SK-N-SH (cell line): ENCODE results near the gene MAGEA4. TPM values are rescaled to one million over a fixed set of nuclear protein-coding genes. Genes with fewer than 3 reads are reported as not detected.

Experiments
- CTCF ChIA-PET: fragments of 300-600, 350-600 bp; formaldehyde crosslinking; extraction: SDS; loops from one replicate; lab custom pipeline; 2021; lab: Yijun Ruan, JAX
- POLR2A ChIA-PET: fragments of 350-600 bp; sonication (Branson Sonifier 250); formaldehyde crosslinking; extraction: SDS; loops from one replicate; lab custom pipeline; 2020; ENCODE audit warnings: antibody characterized with exemption, inconsistent platforms; lab: Yijun Ruan, JAX
- DNase-seq: peaks from one replicate; pipeline ENCODE4 v3.0.0; 2012
- H2AFZ ChIP-seq: fragments of 200-600 bp; sonication (generic); 2 replicates; pipeline ENCODE4 v1.8.1; 2016; ENCODE audit warnings: antibody characterized with exemption, mild to moderate bottlenecking, low read depth
- H3F3A ChIP-seq: fragments of 200-600 bp; sonication (generic); replicated peaks from 2 replicates; pipeline ENCODE3; 2016; ENCODE audit warnings: antibody characterized with exemption, mild to moderate bottlenecking; ENCODE audit not compliant: insufficient read depth
- H3K27ac ChIP-seq, 2 experiments: fragments of 200-500 bp in 1 of 2; fragments of 200-600 bp in 1 of 2; sonication (Bioruptor generic) in 1 of 2; sonication (generic), shearing (Covaris generic) in 1 of 2; 2 replicates each; pipeline versions ENCODE4 v1.5.1 to v1.6.1; 2014 to 2016; ENCODE audit warnings: low read depth in 2 of 2, inconsistent platforms in 1 of 2, low read length in 1 of 2, mild to moderate bottlenecking in 1 of 2, mixed read lengths in 1 of 2
- H3K27me3 ChIP-seq: fragments of 200-600 bp; sonication (generic), shearing (Covaris generic); 2 replicates; pipeline ENCODE4 v1.6.1; 2016; ENCODE audit warnings: mixed run types; ENCODE audit not compliant: insufficient read depth
- H3K36me3 ChIP-seq, 2 experiments: fragments of 200-500 bp in 1 of 2; fragments of 200-600 bp in 1 of 2; sonication (Bioruptor generic) in 1 of 2; sonication (generic) in 1 of 2; replicated peaks in 1 of 2; 2 replicates each; pipeline versions ENCODE3 to v1.5.1; 2014 to 2016; ENCODE audit warnings: low read length in 1 of 2, mild to moderate bottlenecking in 1 of 2; ENCODE audit not compliant: insufficient read depth in 2 of 2, control insufficient read depth in 1 of 2
- H3K4me1 ChIP-seq, 2 experiments: fragments of 200-500 bp in 1 of 2; fragments of 200-600 bp in 1 of 2; sonication (Bioruptor generic) in 1 of 2; sonication (generic), shearing (Covaris generic) in 1 of 2; 2 replicates each; pipeline versions ENCODE4 v1.5.1 to v1.6.1; 2014 to 2016; ENCODE audit warnings: low read depth in 1 of 2, low read length in 1 of 2, mixed run types in 1 of 2; ENCODE audit not compliant: insufficient read depth in 2 of 2, control insufficient read depth in 1 of 2
- H3K4me2 ChIP-seq: fragments of 200-600 bp; sonication (generic), shearing (Covaris generic); 2 replicates; pipeline ENCODE4 v1.6.1; 2017; ENCODE audit warnings: mixed run types
- H3K4me3 ChIP-seq, 2 experiments: fragments of 200-500 bp in 1 of 2; fragments of 200-600 bp in 1 of 2; sonication (Bioruptor generic) in 1 of 2; sonication (generic), shearing (Covaris generic) in 1 of 2; 2 replicates each; pipeline versions ENCODE4 v1.5.1 to v1.8.1; 2014 to 2016; ENCODE audit warnings: low read depth in 2 of 2, inconsistent platforms in 1 of 2, low read length in 1 of 2, mild to moderate bottlenecking in 1 of 2, mixed read lengths in 1 of 2, moderate library complexity in 1 of 2
- H3K79me2 ChIP-seq: fragments of 200-600 bp; sonication (generic); 2 replicates; pipeline ENCODE4 v1.8.1; 2017; ENCODE audit warnings: mild to moderate bottlenecking; ENCODE audit not compliant: insufficient read depth
- H3K9ac ChIP-seq: fragments of 200-600 bp; sonication (generic); 2 replicates; pipeline ENCODE4 v1.6.1; 2017; ENCODE audit warnings: mixed run types
- H3K9me2 ChIP-seq: fragments of 200-600 bp; sonication (generic); 2 replicates; pipeline ENCODE4 v1.6.1; 2017; ENCODE audit warnings: mixed run types
- H3K9me3 ChIP-seq: fragments of 200-600 bp; sonication (generic); 2 replicates; pipeline ENCODE4 v1.6.1; 2017; ENCODE audit warnings: mixed run types, mild to moderate bottlenecking, moderate library complexity
- H4K20me1 ChIP-seq: fragments of 200-600 bp; sonication (generic); 2 replicates; pipeline ENCODE4 v1.6.1; 2017; ENCODE audit warnings: mild to moderate bottlenecking, mixed run types; ENCODE audit not compliant: insufficient read depth
- CHD2 ChIP-seq: fragments of 150-350 bp; IDR thresholded peaks from 2 replicates; pipeline ENCODE4 v1.6.1; 2018; ENCODE audit warnings: low read length; ENCODE audit not compliant: partially characterized antibody
- ELF1 ChIP-seq: IDR thresholded peaks from 2 replicates; pipeline ENCODE4 v1.4.0; 2012
- EP300 ChIP-seq, 2 experiments: IDR thresholded peaks; 2 replicates each; pipeline versions ENCODE4 v1.4.0 to v1.6.1; 2012; ENCODE audit warnings: borderline replicate concordance in 1 of 2, low read depth in 1 of 2, low read length in 1 of 2
- EZH2phosphoT487 ChIP-seq: fragments of 200-600 bp; sonication (generic); IDR thresholded peaks from 2 replicates; pipeline ENCODE4 v1.6.1; 2017; ENCODE audit warnings: low read depth, mixed run types, mild to moderate bottlenecking, antibody characterized with exemption, moderate library complexity, borderline replicate concordance
- FOSL2 ChIP-seq: IDR thresholded peaks from 2 replicates; pipeline ENCODE4 v1.4.0; 2012; ENCODE audit warnings: low read depth, mild to moderate bottlenecking, moderate library complexity, borderline replicate concordance
- GATA2 ChIP-seq: sonication (generic); formaldehyde crosslinking; IDR thresholded peaks from 2 replicates; pipeline ENCODE4 v1.5.0; 2020; ENCODE audit warnings: mild to moderate bottlenecking, missing genetic modification reagents
- MEF2A ChIP-seq: IDR thresholded peaks from 2 replicates; pipeline ENCODE4 v1.4.0; 2012; ENCODE audit warnings: low read depth, borderline replicate concordance
- MXI1 ChIP-seq: IDR thresholded peaks from 2 replicates; pipeline ENCODE4 v1.6.1; 2012; ENCODE audit warnings: mild to moderate bottlenecking, low read depth, low read length, improper control_type of control experiment
- RCOR1 ChIP-seq: fragments of 150-350 bp; IDR thresholded peaks from 2 replicates; pipeline ENCODE4 v1.6.1; 2017; ENCODE audit warnings: antibody characterized with exemption, low read length
- REST ChIP-seq: IDR thresholded peaks from 2 replicates; pipeline ENCODE4 v1.6.1; 2012; ENCODE audit warnings: mild to moderate bottlenecking, low read depth, low read length, moderate library complexity
- RFX5 ChIP-seq: IDR thresholded peaks from 2 replicates; pipeline ENCODE4 v1.6.1; 2012; ENCODE audit warnings: mild to moderate bottlenecking, improper control_type of control experiment, low read length
- RXRA ChIP-seq: IDR thresholded peaks from 2 replicates; pipeline ENCODE4 v1.4.0; 2012; ENCODE audit warnings: low read depth, mild to moderate bottlenecking, borderline replicate concordance
- SIN3A ChIP-seq: IDR thresholded peaks from 2 replicates; pipeline ENCODE4 v1.6.1; 2012; ENCODE audit warnings: low read depth, mild to moderate bottlenecking, low read length, moderate library complexity, borderline replicate concordance
- SMC3 ChIP-seq: IDR thresholded peaks from 2 replicates; pipeline ENCODE4 v1.6.1; 2012; ENCODE audit warnings: low read depth, low read length, improper control_type of control experiment
- TAF1 ChIP-seq: IDR thresholded peaks from 2 replicates; pipeline ENCODE4 v1.6.1; 2012; ENCODE audit warnings: low read depth, mild to moderate bottlenecking, low read length, moderate library complexity, borderline replicate concordance
- TCF12 ChIP-seq: IDR thresholded peaks from 2 replicates; pipeline ENCODE4 v1.4.0; 2012
- TEAD4 ChIP-seq: IDR thresholded peaks from 2 replicates; pipeline ENCODE4 v1.4.0; 2012; ENCODE audit warnings: mild to moderate bottlenecking, borderline replicate concordance; ENCODE audit not compliant: insufficient read depth
- USF1 ChIP-seq: IDR thresholded peaks from 2 replicates; pipeline ENCODE4 v1.4.0; 2012; ENCODE audit warnings: low read depth, borderline replicate concordance
- WGBS: methylation state at CpG from one replicate; pipeline ENCODE4 v1.1.6; 2017; ENCODE audit warnings: low lambda C conversion rate; 5-methylcytosine and 5-hydroxymethylcytosine counted together
- polyA plus RNA-seq, 3 experiments: library from polyadenylated mRNA; depleted of rRNA; stranded (reverse); fragments of >200 nt; gene quantifications; 2 replicates each; pipeline ENCODE4 v1.2.3, GENCODE V29; 2012
- TF ChIP-seq, protein P1 (sequence below): fragments of 150-350 bp; IDR thresholded peaks from 2 replicates; pipeline ENCODE4 v1.6.1; 2017; ENCODE audit warnings: antibody characterized with exemption, low read length, low read depth, borderline replicate concordance

MAGEA4 gene
- polyA plus RNA-seq, 1 of the 3 experiments (the other 2 are of a cell fraction): 0.10 TPM

DNA sequence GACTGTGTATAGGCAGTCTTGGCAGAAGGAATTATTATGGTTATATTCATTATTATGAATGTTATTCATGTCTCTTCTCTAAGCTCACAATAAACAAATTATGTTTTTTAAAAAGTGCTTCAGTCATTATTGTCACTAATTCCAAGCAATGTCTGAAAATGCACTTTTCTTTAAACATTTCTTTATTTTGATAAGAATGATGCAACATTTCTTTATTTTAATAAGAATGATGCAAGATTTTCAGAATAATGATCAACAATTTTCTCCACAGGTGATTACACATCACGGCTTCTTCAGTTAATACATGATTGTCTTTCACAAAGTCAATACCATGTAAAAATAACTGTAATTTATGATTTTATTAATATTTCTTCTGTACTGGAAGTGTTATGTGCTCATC, 22.7 kb downstream of the MAGEA4 start:
- Histone ChIP-seq H3K79me2 (no peaks in the 10 kb centered on the region), H3K4me1 (no peaks in the 10 kb centered on the region), H3K27ac (no peak overlapping the region), H3K9me2 (no peaks in the 10 kb centered on the region), H3K27me3 (no peaks in the 10 kb centered on the region; the same call in 1 of the 2 replicates), H3K9me3 (no peaks in the 10 kb centered on the region), H3K4me2 (no peak overlapping the region), H3F3A (no peaks in the 10 kb centered on the region), H2AFZ (no peak overlapping the region), H3K4me3 (no peak overlapping the region), H4K20me1 (no peaks in the 10 kb centered on the region), H3K36me3 (no peaks in the 10 kb centered on the region), H3K9ac (no peak overlapping the region)
- 20% methylated on average over 1 of the region's 1 CpG for WGBS
- no peak for DNase-seq
- no peak for TF ChIP-seq MEF2A
- TF ChIP-seq REST: no peak
- TF ChIP-seq RXRA: no peak
- no peak for TF ChIP-seq TEAD4
- TF ChIP-seq USF1: no peak
- TF ChIP-seq RFX5: no peak
- no peak for TF ChIP-seq SIN3A
- no peak for TF ChIP-seq SMC3
- TF ChIP-seq EZH2phosphoT487: no peak
- TF ChIP-seq ELF1: no peak
- no peak for TF ChIP-seq FOSL2
- TF ChIP-seq, protein P1, sequence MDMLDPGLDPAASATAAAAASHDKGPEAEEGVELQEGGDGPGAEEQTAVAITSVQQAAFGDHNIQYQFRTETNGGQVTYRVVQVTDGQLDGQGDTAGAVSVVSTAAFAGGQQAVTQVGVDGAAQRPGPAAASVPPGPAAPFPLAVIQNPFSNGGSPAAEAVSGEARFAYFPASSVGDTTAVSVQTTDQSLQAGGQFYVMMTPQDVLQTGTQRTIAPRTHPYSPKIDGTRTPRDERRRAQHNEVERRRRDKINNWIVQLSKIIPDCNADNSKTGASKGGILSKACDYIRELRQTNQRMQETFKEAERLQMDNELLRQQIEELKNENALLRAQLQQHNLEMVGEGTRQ: no peak
- no peak for TF ChIP-seq TCF12
- TF ChIP-seq TAF1: no peak
- TF ChIP-seq GATA2 (CRISPR knock-in tag): no peak
- TF ChIP-seq CHD2: no peak
- TF ChIP-seq RCOR1: no peak
- no peak for TF ChIP-seq EP300 (IDR thresholded peaks at IDR 0.05; ENCODE audit: borderline replicate concordance in 1 of 2, low read depth in 1 of 2, low read length in 1 of 2)
- no peak for TF ChIP-seq MXI1
- POLR2A ChIA-PET: no interaction called here
- CTCF ChIA-PET: no interaction called here
